Muscle of leg (tissue), 11 donors: ENCODE data around the gene PDGFD. TPM values are rescaled to one million over a fixed set of nuclear protein-coding genes. Genes with fewer than 3 reads are reported as not detected.

ENCODE experiments used
- DNase-seq: peaks from one replicate; pipeline ENCODE4 v3.0.0; 2013
- H3K27ac ChIP-seq: one replicate; pipeline ENCODE4 v1.5.1; 2013; ENCODE audit warnings: mild to moderate bottlenecking, low read length, control low read depth
- H3K27me3 ChIP-seq: one replicate; pipeline ENCODE4 v1.6.1; 2013; ENCODE audit warnings: low read length; ENCODE audit not compliant: control insufficient read depth, insufficient read depth
- H3K36me3 ChIP-seq: one replicate; pipeline ENCODE4 v1.6.1; 2013; ENCODE audit warnings: low read length; ENCODE audit not compliant: control insufficient read depth, insufficient read depth
- H3K4me1 ChIP-seq: one replicate; pipeline ENCODE4 v1.6.1; 2013; ENCODE audit warnings: low read length; ENCODE audit not compliant: control insufficient read depth, insufficient read depth
- H3K4me3 ChIP-seq: one replicate; pipeline ENCODE4 v1.5.1; 2013; ENCODE audit warnings: low read length, control low read depth
- H3K9me3 ChIP-seq: replicated peaks from 2 replicates; pipeline ENCODE4 v1.6.1; 2013; ENCODE audit warnings: low read depth, low read length; ENCODE audit not compliant: control insufficient read depth
- WGBS: methylation state at CpG from one replicate; pipeline ENCODE4 v1.1.5; 2013; ENCODE audit warnings: missing lambda C conversion rate; ENCODE audit not compliant: insufficient coverage; 5-methylcytosine and 5-hydroxymethylcytosine counted together
- polyA plus RNA-seq, 8 donors: library from polyadenylated mRNA; unstranded; fragments of 120-200 nt; gene quantifications; one replicate each; pipeline versions ENCODE4 v1.2.1 to v1.2.3, GENCODE V29; 2013; ENCODE audit warnings: inconsistent platforms in 1 of 8, low replicate concordance in 1 of 8; ENCODE audit not compliant: insufficient read length in 8 of 8, insufficient read depth in 1 of 8
- total RNA-seq: library from RNA; stranded (reverse); fragments of 120-200 nt; gene quantifications from one replicate; pipeline ENCODE4 v1.2.4, GENCODE V29; 2013

Gene PDGFD
- total and polyA plus RNA-seq, 9 donors, result 10.3 to 25.7 (median 18.6) TPM

- no CpG with 5 or more reads among the region's 3 CpGs for WGBS
- no peak overlapping the region for H3K4me3 ChIP-seq
- no peak for DNase-seq
- no peak overlapping the region for H3K27ac ChIP-seq
- H3K9me3 ChIP-seq, result peaks cover 3% of the 10 kb centered on the region
- H3K4me1 ChIP-seq, result no peaks in the 10 kb centered on the region
- no peaks in the 10 kb centered on the region for H3K36me3 ChIP-seq
- no peaks in the 10 kb centered on the region for H3K27me3 ChIP-seq
These were observed 17.0 kb downstream of the PDGFD start for GRCh38 chr11:104146943-104147342.

GRCh38 chr11:104146421-104146820 is 17.5 kb downstream of the PDGFD start:
- H3K9me3 ChIP-seq, result peaks cover 3% of the 10 kb centered on the region
- no peak overlapping the region for H3K4me3 ChIP-seq
- WGBS, result no CpG with 5 or more reads among the region's 3 CpGs
- no peak for DNase-seq
- H3K27ac ChIP-seq, result no peak overlapping the region
- no peaks in the 10 kb centered on the region for H3K4me1 ChIP-seq
- no peaks in the 10 kb centered on the region for H3K36me3 ChIP-seq
- H3K27me3 ChIP-seq, result no peaks in the 10 kb centered on the region

GRCh38 chr11:104145062-104145461 is 18.9 kb downstream of the PDGFD start:
- Histone ChIP-seq H3K4me1 (no peaks in the 10 kb centered on the region), H3K9me3 (no peaks in the 10 kb centered on the region), H3K27ac (no peak overlapping the region), H3K36me3 (no peaks in the 10 kb centered on the region), H3K27me3 (no peaks in the 10 kb centered on the region), H3K4me3 (no peak overlapping the region)
- no CpG with 5 or more reads among the region's 3 CpGs for WGBS
- DNase-seq, result no peak

- H3K4me1 ChIP-seq, result no peaks in the 10 kb centered on the region
- no peaks in the 10 kb centered on the region for H3K9me3 ChIP-seq
- 69% methylated on average over 6 of the region's 6 CpGs for WGBS
- H3K36me3 ChIP-seq, result no peaks in the 10 kb centered on the region
- no peaks in the 10 kb centered on the region for H3K27me3 ChIP-seq
- DNase-seq, result no peak
- no peak overlapping the region for H3K27ac ChIP-seq
- H3K4me3 ChIP-seq, result no peak overlapping the region
These were observed 21.2 kb downstream of the PDGFD start for GRCh38 chr11:104142698-104143097.

- no peak for DNase-seq
- Histone ChIP-seq H3K27ac (no peak overlapping the region), H3K27me3 (no peaks in the 10 kb centered on the region), H3K9me3 (no peaks in the 10 kb centered on the region), H3K4me1 (no peaks in the 10 kb centered on the region), H3K36me3 (no peaks in the 10 kb centered on the region), H3K4me3 (no peak overlapping the region)
These were observed 27.1 kb downstream of the PDGFD start for GRCh38 chr11:104136861-104137260.

- Histone ChIP-seq H3K36me3 (no peaks in the 10 kb centered on the region), H3K27ac (no peak overlapping the region), H3K9me3 (no peaks in the 10 kb centered on the region), H3K4me1 (no peaks in the 10 kb centered on the region), H3K4me3 (no peak overlapping the region), H3K27me3 (no peaks in the 10 kb centered on the region)
- no peak for DNase-seq
- 71% methylated on average over 1 of the region's 1 CpG for WGBS
These were observed 29.2 kb downstream of the PDGFD start for GRCh38 chr11:104134745-104135144.

- H3K4me1 ChIP-seq, result no peaks in the 10 kb centered on the region
These were observed 33.8 kb downstream of the PDGFD start for GRCh38 chr11:104130161-104130560.

GRCh38 chr11:104129145-104129544 is 34.8 kb downstream of the PDGFD start:
- Histone ChIP-seq H3K27ac (no peak overlapping the region), H3K9me3 (no peaks in the 10 kb centered on the region), H3K4me3 (no peak overlapping the region), H3K27me3 (no peaks in the 10 kb centered on the region), H3K4me1 (no peaks in the 10 kb centered on the region), H3K36me3 (no peaks in the 10 kb centered on the region)
- WGBS, result no CpG with 5 or more reads among the region's 3 CpGs
- no peak for DNase-seq

More at GRCh38 chr11:104130161-104130560, 33.8 kb downstream of the PDGFD start:
- Histone ChIP-seq H3K27ac (no peak overlapping the region), H3K27me3 (no peaks in the 10 kb centered on the region), H3K4me3 (no peak overlapping the region), H3K9me3 (no peaks in the 10 kb centered on the region), H3K36me3 (no peaks in the 10 kb centered on the region)
- DNase-seq, result no peak
- WGBS, result no CpG with 5 or more reads among the region's 1 CpG

- Histone ChIP-seq H3K9me3 (no peaks in the 10 kb centered on the region), H3K4me3 (no peak overlapping the region), H3K4me1 (no peaks in the 10 kb centered on the region), H3K36me3 (no peaks in the 10 kb centered on the region), H3K27me3 (no peaks in the 10 kb centered on the region), H3K27ac (no peak overlapping the region)
- DNase-seq, result no peak
- no CpG with 5 or more reads among the region's 2 CpGs for WGBS
These were observed 36.1 kb downstream of the PDGFD start for GRCh38 chr11:104127828-104128227.

- H3K27me3 ChIP-seq, result no peaks in the 10 kb centered on the region
- no peak overlapping the region for H3K4me3 ChIP-seq
- H3K4me1 ChIP-seq, result no peaks in the 10 kb centered on the region
- no peaks in the 10 kb centered on the region for H3K36me3 ChIP-seq
- WGBS, result no CpG with 5 or more reads among the region's 1 CpG
- no peak overlapping the region for H3K27ac ChIP-seq
- no peaks in the 10 kb centered on the region for H3K9me3 ChIP-seq
- DNase-seq, result no peak
These were observed 37.5 kb downstream of the PDGFD start for GRCh38 chr11:104126464-104126863.

GRCh38 chr11:104124979-104125378 is 39.0 kb downstream of the PDGFD start:
- H3K4me1 ChIP-seq, result no peaks in the 10 kb centered on the region
- no CpG with 5 or more reads among the region's 1 CpG for WGBS
- no peaks in the 10 kb centered on the region for H3K27me3 ChIP-seq
- no peak for DNase-seq
- no peaks in the 10 kb centered on the region for H3K36me3 ChIP-seq
- no peak overlapping the region for H3K4me3 ChIP-seq
- H3K9me3 ChIP-seq, result no peaks in the 10 kb centered on the region
- H3K27ac ChIP-seq, result no peak overlapping the region
